Activated naive CD4-positive, alpha-beta T cell treated with anti-CD3 and anti-CD28 coated beads, Interleukin-2, amount 50 U/mL, for 24 hours (primary cell): ENCODE measurements around the gene TMEM18.
A peak's percentile ranks its signal among the peaks of the same experiment; 100 is the strongest.

Experiments used
- H3K27ac Mint-ChIP-seq: one replicate; pipeline ENCODE4 v1.8.0; 2021; ENCODE audit warnings: mild to moderate bottlenecking, mixed read lengths
- H3K27me3 Mint-ChIP-seq: one replicate; pipeline ENCODE4 v1.8.0; 2021; ENCODE audit warnings: mixed read lengths
- H3K36me3 Mint-ChIP-seq: one replicate; pipeline ENCODE4 v1.8.0; 2021; ENCODE audit warnings: mixed read lengths
- H3K4me1 Mint-ChIP-seq: one replicate; pipeline ENCODE4 v1.8.0; 2021; ENCODE audit warnings: mixed read lengths
- H3K4me3 Mint-ChIP-seq: one replicate; pipeline ENCODE4 v1.8.0; 2021; ENCODE audit warnings: mild to moderate bottlenecking, mixed read lengths
- H3K9me3 Mint-ChIP-seq: one replicate; pipeline ENCODE4 v1.8.0; 2021; ENCODE audit warnings: mixed read lengths

The TMEM18 gene

GRCh38 chr2:670637-671036 lies 6.6 kb downstream of the TMEM18 start:
- Mint-ChIP-seq H3K27me3 (no peaks in the 10 kb centered on the region), H3K4me1 (peaks cover 26% of the 10 kb centered on the region), H3K4me3 (no peak overlapping the region), H3K9me3 (peaks cover 1% of the 10 kb centered on the region), H3K36me3 (peaks cover 14% of the 10 kb centered on the region), H3K27ac (no peak overlapping the region)

GRCh38 chr2:669323-669722 lies 7.9 kb downstream of the TMEM18 start:
- H3K36me3 Mint-ChIP-seq: peaks cover 24% of the 10 kb centered on the region

GRCh38 chr2:668000-668398 lies 9.2 kb downstream of the TMEM18 start:
- H3K27me3 Mint-ChIP-seq: no peaks in the 10 kb centered on the region
- H3K9me3 Mint-ChIP-seq: peaks cover 10% of the 10 kb centered on the region
- peaks cover 23% of the 10 kb centered on the region for H3K36me3 Mint-ChIP-seq
- H3K4me1 Mint-ChIP-seq: peaks cover 24% of the 10 kb centered on the region
- H3K4me3 Mint-ChIP-seq: no peak overlapping the region
- H3K27ac Mint-ChIP-seq: no peak overlapping the region

More at GRCh38 chr2:669323-669722, 7.9 kb downstream of the TMEM18 start:
- Mint-ChIP-seq H3K4me3 (no peak overlapping the region), H3K4me1 (peaks cover 24% of the 10 kb centered on the region), H3K27me3 (no peaks in the 10 kb centered on the region), H3K27ac (no peak overlapping the region), H3K9me3 (peaks cover 10% of the 10 kb centered on the region)

GRCh38 chr2:667332-667999 lies 9.7 kb downstream of the TMEM18 start:
- Mint-ChIP-seq H3K27ac (no peak overlapping the region), H3K4me3 (no peak overlapping the region), H3K36me3 (peaks cover 23% of the 10 kb centered on the region), H3K9me3 (peaks cover 10% of the 10 kb centered on the region), H3K27me3 (no peaks in the 10 kb centered on the region), H3K4me1 (peaks cover 29% of the 10 kb centered on the region)

GRCh38 chr2:666441-666840 lies 10.8 kb downstream of the TMEM18 start:
- peaks cover 38% of the 10 kb centered on the region for H3K4me1 Mint-ChIP-seq
- H3K9me3 Mint-ChIP-seq: peaks cover 10% of the 10 kb centered on the region
- no peak overlapping the region for H3K4me3 Mint-ChIP-seq
- no peak overlapping the region for H3K27ac Mint-ChIP-seq
- no peaks in the 10 kb centered on the region for H3K27me3 Mint-ChIP-seq
- peaks cover 23% of the 10 kb centered on the region for H3K36me3 Mint-ChIP-seq

- Mint-ChIP-seq H3K9me3 (peaks cover 10% of the 10 kb centered on the region), H3K27me3 (no peaks in the 10 kb centered on the region), H3K36me3 (peaks cover 23% of the 10 kb centered on the region), H3K27ac (peak overlapping the region; percentile 27), H3K4me1 (peaks cover 39% of the 10 kb centered on the region), H3K4me3 (no peak overlapping the region)
These were observed 11.7 kb downstream of the TMEM18 start for GRCh38 chr2:665340-666073.

- peaks cover 21% of the 10 kb centered on the region for H3K36me3 Mint-ChIP-seq
- peaks cover 10% of the 10 kb centered on the region for H3K9me3 Mint-ChIP-seq
- no peaks in the 10 kb centered on the region for H3K27me3 Mint-ChIP-seq
- H3K4me3 Mint-ChIP-seq: no peak overlapping the region
- H3K4me1 Mint-ChIP-seq: peaks cover 42% of the 10 kb centered on the region
- H3K27ac Mint-ChIP-seq: no peak overlapping the region
These were observed 13.1 kb downstream of the TMEM18 start for GRCh38 chr2:664063-664462.

- Mint-ChIP-seq H3K27me3 (no peaks in the 10 kb centered on the region), H3K36me3 (peaks cover 21% of the 10 kb centered on the region), H3K4me1 (peaks cover 42% of the 10 kb centered on the region), H3K4me3 (no peak overlapping the region), H3K9me3 (peaks cover 10% of the 10 kb centered on the region), H3K27ac (no peak overlapping the region)
These were observed 14.0 kb downstream of the TMEM18 start for GRCh38 chr2:663221-663620.

GRCh38 chr2:661360-661635 lies 15.9 kb downstream of the TMEM18 start:
- Mint-ChIP-seq H3K4me1 (peaks cover 53% of the 10 kb centered on the region), H3K9me3 (peaks cover 10% of the 10 kb centered on the region), H3K27me3 (no peaks in the 10 kb centered on the region), H3K27ac (no peak overlapping the region), H3K36me3 (peaks cover 14% of the 10 kb centered on the region), H3K4me3 (no peak overlapping the region)

- no peaks in the 10 kb centered on the region for H3K27me3 Mint-ChIP-seq
- peaks cover 58% of the 10 kb centered on the region for H3K4me1 Mint-ChIP-seq
- peaks cover 11% of the 10 kb centered on the region for H3K36me3 Mint-ChIP-seq
- no peak overlapping the region for H3K4me3 Mint-ChIP-seq
- no peak overlapping the region for H3K27ac Mint-ChIP-seq
- H3K9me3 Mint-ChIP-seq: peaks cover 10% of the 10 kb centered on the region
These were observed 16.4 kb downstream of the TMEM18 start for GRCh38 chr2:660586-661359.

- H3K4me1 Mint-ChIP-seq: peaks cover 59% of the 10 kb centered on the region
- no peak overlapping the region for H3K27ac Mint-ChIP-seq
- peaks cover 4% of the 10 kb centered on the region for H3K36me3 Mint-ChIP-seq
- H3K9me3 Mint-ChIP-seq: peaks cover 3% of the 10 kb centered on the region
- H3K4me3 Mint-ChIP-seq: no peak overlapping the region
- no peaks in the 10 kb centered on the region for H3K27me3 Mint-ChIP-seq
These were observed 17.2 kb downstream of the TMEM18 start for GRCh38 chr2:660029-660428.

GRCh38 chr2:658426-658825 lies 18.8 kb downstream of the TMEM18 start:
- Mint-ChIP-seq H3K4me1 (peaks cover 56% of the 10 kb centered on the region), H3K9me3 (no peaks in the 10 kb centered on the region), H3K27me3 (no peaks in the 10 kb centered on the region), H3K36me3 (no peaks in the 10 kb centered on the region), H3K27ac (no peak overlapping the region), H3K4me3 (no peak overlapping the region)

GRCh38 chr2:657766-658165 lies 19.4 kb downstream of the TMEM18 start:
- Mint-ChIP-seq H3K4me3 (no peak overlapping the region), H3K36me3 (no peaks in the 10 kb centered on the region), H3K27me3 (no peaks in the 10 kb centered on the region), H3K4me1 (peaks cover 59% of the 10 kb centered on the region), H3K27ac (no peak overlapping the region), H3K9me3 (no peaks in the 10 kb centered on the region)

- Mint-ChIP-seq H3K36me3 (no peaks in the 10 kb centered on the region), H3K4me3 (peak overlapping the region; percentile 57), H3K4me1 (peaks cover 52% of the 10 kb centered on the region), H3K27ac (peak overlapping the region; percentile 83), H3K27me3 (no peaks in the 10 kb centered on the region), H3K9me3 (no peaks in the 10 kb centered on the region)
These were observed 20.5 kb downstream of the TMEM18 start for GRCh38 chr2:656676-657075.

GRCh38 chr2:655626-656025 lies 21.6 kb downstream of the TMEM18 start:
- Mint-ChIP-seq H3K9me3 (no peaks in the 10 kb centered on the region), H3K36me3 (no peaks in the 10 kb centered on the region), H3K27me3 (no peaks in the 10 kb centered on the region), H3K4me1 (peaks cover 49% of the 10 kb centered on the region), H3K4me3 (peak overlapping the region; percentile 7), H3K27ac (no peak overlapping the region)

- H3K4me3 Mint-ChIP-seq: no peak overlapping the region
- peaks cover 47% of the 10 kb centered on the region for H3K4me1 Mint-ChIP-seq
These were observed 22.3 kb downstream of the TMEM18 start for GRCh38 chr2:654896-655295.

More at GRCh38 chr2:654896-655295, 22.3 kb downstream of the TMEM18 start:
- Mint-ChIP-seq H3K27ac (no peak overlapping the region), H3K27me3 (no peaks in the 10 kb centered on the region), H3K9me3 (no peaks in the 10 kb centered on the region), H3K36me3 (no peaks in the 10 kb centered on the region)
